Measurements from ENCODE around the gene SKOR1.

SKOR1 gene, protein sequence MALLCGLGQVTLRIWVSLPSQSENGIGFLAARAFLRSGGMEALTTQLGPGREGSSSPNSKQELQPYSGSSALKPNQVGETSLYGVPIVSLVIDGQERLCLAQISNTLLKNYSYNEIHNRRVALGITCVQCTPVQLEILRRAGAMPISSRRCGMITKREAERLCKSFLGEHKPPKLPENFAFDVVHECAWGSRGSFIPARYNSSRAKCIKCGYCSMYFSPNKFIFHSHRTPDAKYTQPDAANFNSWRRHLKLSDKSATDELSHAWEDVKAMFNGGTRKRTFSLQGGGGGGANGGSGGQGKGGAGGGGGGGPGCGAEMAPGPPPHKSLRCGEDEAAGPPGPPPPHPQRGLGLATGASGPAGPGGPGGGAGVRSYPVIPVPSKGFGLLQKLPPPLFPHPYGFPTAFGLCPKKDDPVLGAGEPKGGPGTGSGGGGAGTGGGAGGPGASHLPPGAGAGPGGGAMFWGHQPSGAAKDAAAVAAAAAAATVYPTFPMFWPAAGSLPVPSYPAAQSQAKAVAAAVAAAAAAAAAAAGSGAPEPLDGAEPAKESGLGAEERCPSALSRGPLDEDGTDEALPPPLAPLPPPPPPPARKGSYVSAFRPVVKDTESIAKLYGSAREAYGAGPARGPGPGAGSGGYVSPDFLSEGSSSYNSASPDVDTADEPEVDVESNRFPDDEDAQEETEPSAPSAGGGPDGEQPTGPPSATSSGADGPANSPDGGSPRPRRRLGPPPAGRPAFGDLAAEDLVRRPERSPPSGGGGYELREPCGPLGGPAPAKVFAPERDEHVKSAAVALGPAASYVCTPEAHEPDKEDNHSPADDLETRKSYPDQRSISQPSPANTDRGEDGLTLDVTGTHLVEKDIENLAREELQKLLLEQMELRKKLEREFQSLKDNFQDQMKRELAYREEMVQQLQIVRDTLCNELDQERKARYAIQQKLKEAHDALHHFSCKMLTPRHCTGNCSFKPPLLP

DNA sequence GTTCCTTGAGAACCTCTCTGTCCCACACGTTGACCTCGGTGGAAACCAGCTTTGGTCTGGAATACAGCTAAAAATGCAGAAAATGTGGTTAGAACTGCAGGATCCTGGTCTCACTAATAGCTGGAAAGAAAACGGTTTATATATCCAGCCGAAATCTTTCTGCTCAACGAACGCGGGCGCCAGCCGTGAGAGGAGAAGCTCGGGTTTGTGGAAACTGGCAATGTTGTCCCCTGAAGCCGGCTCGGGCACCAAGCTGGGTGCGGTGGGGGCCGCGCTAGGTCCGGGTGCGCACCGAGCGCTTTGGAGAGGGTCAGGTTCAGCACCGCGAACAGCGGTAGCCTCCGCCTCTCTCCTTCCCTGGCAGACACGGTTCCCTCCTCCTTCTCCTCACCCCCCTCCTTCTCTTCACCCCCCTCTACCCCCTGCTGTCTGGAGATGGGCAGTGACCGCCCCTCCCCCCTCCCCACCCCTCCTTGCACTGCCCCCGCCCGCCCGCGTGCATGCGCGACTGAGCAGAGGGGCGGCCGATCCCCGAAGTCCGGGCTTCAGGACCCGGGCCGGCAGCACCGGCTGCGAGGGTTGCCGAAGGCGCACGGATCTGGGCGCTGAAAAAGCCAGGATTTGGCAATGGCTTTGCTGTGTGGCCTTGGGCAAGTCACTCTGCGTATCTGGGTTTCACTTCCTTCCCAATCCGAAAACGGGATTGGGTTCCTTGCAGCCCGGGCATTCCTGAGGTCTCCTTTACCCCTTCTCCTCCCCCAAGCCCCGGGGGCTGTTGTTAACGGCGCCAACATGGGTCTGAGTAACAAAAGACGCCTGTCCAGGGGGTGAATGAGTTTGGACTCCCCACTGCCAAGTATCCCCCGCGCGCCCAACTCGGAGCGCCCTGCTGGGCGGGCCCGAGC is at the start of gene SKOR1:
Gene SKOR1 (plus strand): TSS at position 534 of the 905 bp plus-strand sequence. CDS start 94 bp downstream, at position 628.
- peak in 2 of 3 experiments; percentile 47 to 59 for DNase-seq

DNA sequence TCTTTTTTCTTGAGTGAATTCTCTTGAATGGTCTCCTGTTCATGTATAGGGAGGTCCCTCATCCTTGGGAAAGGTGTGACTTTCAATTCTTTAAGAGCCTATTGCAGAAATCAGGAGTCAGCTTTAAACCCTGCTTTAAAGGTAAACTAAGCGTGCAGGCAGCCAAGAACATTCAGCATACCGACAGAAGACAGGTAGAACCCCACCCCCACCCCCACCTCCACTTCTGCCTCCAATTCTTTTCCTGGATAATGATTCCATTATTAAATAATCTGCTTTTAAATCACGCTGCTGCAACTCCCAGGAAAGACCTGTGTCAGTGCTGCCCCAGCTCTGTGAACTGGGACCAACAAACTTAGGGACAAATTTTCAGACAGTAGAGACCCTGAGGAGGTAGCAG is 49.3 kb upstream of the SKOR1 start:
- DNase-seq, result no peak

DNA sequence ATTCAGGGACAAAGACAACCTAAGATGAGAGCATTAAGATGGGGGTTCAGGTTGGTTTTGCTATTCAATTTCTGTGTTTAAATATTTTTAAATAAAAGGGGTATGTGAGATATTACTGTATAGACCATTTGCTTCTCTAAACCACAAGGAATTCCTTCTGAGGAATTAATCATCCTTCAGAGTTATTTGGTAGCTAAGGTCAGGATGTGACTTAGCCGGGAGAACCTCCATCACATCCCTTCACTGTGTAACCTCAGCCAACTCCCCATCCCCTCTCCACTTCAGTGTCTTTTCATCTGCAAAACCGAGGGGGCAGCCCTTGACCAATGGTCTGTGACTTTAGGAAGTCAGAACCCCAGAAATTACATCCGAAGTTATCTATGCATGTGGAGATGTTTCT is 48.7 kb upstream of the SKOR1 start:
- DNase-seq, result no peak

DNA sequence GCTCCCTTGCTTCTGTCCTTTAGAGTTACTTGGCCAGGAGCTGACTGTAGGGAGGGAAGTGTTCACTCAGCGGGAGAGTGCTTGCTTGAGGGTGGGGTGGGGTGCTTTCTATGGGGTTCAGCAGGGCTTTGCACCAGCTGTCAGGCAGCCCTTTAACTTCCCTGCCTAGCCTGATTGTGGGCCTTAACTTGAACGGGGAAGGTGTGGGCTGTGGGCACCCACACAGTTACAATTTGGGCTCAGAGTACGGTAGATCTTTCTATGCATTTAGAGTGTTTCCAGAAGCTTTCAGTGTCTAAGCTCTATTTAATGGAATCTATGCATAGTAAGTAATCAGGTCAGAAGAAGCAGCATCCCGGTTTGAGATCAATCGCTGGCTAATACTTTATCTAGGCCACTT is 48.2 kb upstream of the SKOR1 start:
- DNase-seq, result no peak

DNA sequence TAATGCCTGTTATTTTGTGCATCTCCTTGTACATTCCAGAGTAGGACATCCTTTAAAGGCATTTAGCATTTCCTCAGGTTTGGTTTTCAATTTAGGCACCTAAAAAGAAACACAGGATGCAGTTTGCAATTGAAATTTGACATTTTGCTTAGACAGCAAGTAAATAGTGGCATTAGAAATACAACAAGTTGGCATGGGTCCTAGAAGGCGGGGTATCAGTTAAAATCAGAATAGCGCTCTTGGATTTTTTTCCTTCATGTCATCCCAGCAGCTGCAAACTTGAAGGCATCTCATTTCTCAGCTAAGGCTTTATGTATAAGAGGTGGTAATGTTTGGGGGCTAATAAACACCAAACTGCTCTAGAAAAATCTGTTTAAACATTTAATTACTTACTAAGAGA is 47.5 kb upstream of the SKOR1 start:
- no peak for DNase-seq

DNA sequence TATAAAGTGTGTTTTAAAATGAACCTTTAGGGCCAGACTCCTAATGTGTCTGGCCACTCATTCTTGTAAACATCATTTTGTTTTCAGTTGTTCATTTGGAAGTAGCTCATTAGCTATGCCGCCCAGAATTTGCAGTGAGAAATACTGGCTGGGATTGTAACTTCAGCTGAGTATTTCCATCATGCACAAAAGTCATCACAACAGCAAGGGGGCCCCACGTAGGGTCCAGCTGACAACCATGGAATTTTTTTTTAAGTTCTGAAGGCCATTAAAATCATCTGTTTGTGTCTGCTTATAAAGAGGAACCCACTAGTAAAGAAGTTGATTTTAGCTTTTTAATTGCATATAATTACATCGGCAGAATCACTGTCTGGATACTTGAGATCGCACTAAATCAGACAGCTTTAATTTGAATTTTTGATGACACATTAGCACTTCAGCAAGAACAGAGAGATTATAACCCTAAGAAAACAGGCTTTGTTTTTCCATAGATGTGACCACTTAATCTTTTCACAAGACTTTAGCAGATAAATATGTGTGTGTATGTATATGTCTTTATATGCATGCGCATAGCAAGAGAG is 46.3 kb upstream of the SKOR1 start:
- DNase-seq, result peak in 1 of 3 experiments; percentile 39

DNA sequence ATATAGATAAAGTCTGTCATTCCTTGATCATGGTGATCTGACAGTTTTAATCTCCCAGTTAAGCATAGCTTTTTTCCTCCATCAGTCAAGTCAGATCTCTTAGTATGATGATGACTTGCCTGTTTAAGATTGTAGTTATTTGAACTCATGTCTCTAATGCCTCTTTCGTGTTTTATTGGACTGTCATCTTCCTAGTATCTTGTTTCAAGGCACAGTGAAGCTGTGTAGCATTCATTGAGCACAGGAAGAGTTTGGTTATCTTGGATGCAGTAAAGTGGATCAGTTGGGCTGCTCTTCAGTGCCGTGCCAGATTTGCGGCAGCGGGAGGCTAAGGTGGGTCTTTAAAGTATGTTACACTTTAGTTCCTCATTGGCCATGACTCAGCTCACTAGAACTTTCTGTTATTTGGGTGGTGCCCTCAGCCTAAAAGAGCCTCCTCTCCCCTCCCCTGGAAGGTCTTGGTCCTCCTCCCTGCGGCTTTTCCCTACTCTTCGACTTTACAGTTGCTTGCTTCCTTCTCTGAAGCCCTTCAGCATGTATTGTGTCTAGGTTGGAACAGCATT is 45.7 kb upstream of the SKOR1 start:
- no peak for DNase-seq

DNA sequence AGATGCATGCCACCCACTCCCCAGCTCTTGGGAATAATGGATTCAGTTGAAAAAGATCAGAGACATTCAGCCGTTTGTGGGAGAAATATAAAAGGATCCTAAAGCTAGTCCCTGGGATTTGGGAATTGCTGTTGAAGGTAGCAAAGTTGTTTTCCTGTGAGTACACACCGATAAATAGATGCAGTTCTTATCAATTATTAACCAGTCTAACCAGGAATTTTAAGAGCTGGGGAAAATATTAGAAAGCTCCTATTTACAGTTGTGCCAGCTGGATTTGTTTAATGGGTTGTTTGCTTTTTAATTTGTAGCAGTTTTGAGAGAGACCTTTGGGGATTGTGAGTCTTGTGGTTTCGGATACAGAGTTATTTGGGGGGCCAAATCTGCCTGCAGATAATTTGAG is 44.2 kb upstream of the SKOR1 start:
- peak in 1 of 3 experiments; percentile 32 for DNase-seq

DNA sequence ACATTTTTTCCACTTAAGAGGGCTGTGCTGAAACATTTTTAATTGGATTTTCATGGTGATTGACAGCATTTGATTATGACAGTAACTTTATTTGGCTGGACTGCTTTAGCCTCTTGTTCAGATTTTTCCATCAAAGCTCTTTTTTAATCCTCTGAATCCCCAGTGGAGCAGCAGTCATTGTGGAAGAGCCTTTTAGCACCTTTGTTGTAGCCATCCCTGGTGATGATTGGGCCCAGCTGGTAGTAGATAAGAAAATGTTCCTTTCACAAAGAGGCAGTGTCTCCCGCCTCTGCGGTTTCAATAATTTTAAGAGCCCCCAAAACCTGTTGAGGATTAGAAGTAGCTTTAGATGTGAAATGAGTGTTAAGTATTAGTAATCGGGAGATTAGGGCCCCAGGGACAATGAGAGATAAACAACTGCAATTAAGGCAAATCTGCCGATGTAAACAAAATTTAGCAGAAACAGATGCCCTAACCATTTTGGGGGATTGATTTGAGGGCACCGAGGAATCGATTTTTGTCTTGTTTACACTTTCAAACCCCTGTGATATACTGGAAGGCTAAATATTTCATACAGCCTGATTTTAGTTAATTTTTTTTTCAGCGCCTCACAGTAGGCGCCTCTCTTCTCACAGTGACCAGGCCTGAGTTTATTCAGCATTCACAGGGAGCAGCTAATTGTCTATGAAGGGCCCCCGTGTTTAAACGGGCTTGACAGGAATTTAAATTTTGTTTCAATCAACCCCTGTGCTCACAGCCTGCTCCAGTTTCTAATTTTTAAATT is 43.2 kb upstream of the SKOR1 start:
- DNase-seq, result peak in 1 of 3 experiments; percentile 61

DNA sequence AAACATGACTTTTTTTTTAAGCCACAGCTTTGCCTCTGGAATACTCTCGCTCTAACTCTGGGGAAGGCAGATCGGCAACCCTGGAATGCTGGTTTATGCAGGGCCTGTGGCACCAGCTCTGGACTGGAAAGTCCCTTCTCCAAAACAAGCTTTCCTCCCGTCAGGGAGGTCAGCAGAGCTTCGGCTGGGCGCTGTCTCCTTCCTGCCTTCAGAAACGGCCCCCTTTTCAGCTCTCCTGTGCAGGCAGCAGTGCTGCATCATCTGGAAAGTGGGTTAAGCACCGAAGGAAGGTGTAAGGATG is 42.7 kb upstream of the SKOR1 start:
- DNase-seq, result no peak

DNA sequence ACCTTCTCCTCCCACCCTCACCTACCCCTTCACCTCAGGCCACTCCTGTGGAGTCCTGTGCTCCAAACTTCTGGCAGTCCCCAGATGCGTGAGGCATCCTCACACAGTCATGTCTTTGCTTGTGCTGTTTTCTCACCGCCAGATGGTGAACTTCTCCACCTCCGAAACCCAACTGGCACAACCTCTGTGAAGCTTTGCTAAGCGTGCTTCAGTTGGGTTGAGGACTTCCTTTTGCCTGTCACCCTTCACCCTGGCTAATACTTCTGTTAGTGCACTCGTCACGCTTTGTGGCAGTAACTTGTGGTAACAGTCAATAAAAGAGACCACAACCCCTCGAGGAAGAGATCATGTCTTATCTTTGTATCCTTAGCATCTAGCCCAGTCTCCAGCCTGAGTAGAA is 42.0 kb upstream of the SKOR1 start:
- DNase-seq, result peak in 1 of 3 experiments; percentile 33

DNA sequence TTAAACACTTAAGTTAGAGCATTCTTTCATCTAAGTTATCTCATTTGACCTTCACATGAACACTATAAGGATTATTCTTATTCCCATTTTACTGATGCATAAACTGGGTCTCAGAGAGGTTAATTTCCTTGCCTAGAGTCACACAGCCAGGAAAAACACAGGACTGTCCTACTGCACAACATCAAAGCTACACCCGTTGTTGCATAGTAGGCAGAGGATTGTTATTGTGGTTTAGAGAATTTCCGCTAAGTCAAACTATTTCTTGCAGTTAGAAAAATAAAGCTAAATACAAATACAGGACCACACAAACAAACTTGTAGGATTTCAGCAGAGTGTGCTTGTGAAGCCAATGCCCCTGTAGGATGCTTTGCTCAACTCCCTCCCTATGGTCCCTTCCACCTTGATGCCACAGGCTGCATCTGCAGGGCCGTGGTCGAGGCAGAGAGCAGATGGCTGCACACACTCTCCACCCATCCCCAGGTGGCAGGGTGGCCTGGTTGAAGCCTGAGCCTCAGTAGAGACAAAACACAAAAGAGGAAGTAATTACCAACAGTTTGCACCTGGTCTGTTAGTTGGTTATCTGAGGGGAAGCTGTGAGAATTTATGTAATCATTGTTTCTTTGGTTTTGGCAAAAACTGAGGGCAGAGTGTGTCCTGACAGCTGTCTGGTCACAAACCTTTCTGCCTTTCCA is 41.1 kb upstream of the SKOR1 start:
- peak in 2 of 3 experiments; percentile 50 to 78 for DNase-seq

DNA sequence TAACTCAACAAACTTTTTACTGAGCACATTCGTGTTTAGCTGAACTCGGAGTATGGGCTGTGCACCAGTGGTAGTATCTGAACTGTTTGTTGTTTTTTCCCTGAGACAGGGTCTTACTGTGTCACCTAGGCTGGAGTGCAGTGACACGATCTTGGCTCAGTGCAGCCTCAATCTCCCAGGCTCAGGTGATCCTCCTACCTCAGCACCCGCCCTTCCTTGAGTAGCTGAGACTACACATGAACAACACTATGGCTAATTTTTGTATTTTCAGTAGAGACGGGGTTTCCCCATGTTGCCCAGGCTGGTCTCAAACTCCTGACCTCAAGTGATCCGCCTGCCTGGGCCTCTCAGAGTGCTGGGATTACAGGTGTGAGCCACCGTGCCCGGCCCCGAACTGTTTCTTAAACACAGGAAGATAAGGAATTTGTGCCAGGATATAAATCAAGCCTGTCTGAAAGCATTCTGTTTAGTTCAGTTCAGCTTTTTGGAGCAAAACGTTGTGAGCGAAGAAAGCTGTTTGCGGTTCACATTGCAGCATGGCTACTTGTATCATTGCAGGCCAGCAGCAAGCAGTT is 40.4 kb upstream of the SKOR1 start:
- no peak for DNase-seq

DNA sequence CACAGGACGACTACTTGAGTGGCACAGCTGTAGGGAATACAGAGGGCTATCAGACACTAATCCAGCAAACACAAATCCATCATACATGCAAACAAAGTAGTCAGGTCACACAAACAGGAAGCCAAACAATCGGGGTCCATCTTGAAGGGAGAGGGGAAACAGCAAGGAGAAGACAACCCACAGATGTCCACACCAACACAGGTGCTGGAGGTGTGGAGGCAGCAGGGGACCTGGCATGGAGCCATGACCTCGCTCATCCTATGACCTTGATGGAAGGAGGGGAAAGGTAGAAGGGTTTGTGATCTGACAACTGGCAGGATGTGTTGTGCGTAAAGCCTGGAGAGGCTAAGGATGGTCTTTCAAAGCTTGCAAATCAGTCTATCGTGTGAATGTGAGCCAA is 39.9 kb upstream of the SKOR1 start:
- DNase-seq, result peak in 1 of 3 experiments; percentile 33

DNA sequence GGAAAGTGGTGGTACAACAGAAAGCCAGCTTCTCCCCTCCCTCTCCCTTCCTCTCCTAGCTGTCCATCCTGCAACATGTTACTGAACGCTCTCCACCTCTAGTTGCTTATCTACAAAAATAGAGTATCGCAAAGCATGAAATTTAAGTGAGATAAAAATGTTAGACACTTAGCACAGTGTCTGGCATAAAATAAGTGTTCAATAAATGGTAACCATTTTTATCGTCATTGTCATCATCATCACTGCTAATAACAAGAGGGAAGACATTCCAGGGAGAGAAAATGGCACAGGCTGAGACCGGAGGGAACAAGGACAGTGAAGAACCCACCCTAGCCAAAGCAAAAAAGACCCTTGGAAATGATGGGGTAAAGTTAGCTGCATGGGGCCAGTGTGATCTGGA is 38.7 kb upstream of the SKOR1 start:
- DNase-seq, result no peak

DNA sequence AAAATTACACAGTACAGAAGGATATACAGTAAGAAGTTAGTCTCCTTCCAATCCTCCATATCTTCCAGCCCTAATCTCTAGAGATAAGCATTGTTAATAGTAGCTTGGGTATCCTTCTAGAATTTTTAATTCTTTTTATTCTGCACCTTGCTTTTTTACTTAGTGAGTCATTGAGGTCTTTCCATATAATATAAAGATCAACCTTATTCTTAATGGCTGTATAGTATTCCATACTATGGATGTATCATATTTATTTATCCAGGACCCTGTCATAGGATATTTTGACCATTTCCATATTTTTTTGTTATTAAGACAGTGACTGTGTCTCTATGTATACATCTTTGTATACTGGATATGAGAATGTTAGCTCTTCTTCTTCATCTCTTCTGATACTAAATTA is 36.3 kb upstream of the SKOR1 start:
- DNase-seq, result no peak

DNA sequence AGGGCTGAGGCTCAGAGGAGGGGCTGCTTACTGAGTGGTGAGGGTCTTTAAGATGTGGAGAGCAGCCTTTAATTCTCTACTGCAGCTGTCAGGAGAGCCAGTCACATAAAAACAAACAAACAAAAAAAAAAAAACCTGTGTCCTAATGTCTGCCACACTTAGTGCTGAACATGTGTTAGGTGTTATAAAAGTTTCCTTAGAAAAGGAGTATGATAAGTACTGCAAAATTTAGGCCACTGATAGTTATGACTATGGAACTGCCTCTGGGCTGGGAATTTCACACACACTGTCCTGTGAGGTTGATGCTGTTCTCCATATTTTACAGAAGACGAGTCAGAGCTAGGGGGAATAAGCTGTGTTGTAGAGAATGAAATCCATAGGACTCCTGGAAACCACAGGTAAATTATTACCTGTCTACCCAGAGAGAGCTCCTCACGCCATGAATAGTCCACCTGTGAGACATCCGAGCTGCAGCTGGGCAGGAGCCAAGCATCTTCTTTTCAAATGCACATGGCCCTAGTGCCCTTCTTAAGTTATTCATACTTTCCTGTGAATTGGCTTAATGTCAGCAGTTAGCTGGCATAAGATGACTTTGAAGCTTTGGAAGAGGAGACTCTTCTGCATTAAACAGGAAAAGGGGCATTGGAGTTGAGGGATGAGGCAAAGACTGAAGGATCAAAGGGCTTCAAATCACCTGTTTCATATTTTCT is 34.5 kb upstream of the SKOR1 start:
- DNase-seq, result peak in 1 of 3 experiments; percentile 33

DNA sequence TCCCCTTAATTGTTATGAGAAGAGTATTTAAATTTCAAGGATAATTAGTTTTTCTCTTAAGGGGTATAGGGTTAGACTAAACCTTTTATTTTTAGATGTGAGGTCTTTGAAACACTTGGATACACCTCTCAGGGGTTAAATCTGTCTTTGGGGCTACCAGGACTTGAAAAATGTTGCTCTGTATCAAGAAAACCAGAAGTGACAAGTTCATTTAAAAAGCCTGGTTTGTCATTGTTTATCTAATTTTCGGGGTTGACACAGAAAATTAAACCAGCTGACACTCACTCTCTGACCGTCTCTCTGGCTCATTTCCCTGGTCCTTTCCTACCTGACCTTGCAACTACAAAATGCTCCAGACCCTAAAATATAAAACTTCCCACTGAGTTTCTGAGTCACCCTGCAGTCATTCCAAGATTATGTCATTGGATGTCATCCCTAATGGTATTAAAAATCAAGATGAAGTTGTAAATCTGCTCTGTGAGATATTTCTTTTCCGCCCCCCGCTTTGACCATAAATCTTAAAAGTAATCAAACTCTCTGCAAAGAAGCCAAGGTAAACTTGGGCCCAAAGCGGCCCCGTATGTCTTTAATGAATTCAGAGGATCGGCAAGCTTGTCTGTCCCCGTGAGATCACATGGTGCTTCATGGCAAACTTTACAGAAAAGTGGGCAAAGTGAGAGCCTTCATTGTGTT is 32.9 kb upstream of the SKOR1 start:
- DNase-seq, result no peak

All from NCI-H1417 (cell line).